Measurements from ENCODE around the gene NME3.

NME3 gene

GRCh38 chr16:1793578-1794220, 22.4 kb upstream of the NME3 start, which contains the start of gene IGFALS:
TSS of gene IGFALS (minus strand) at chr16:1793705. CDS start at chr16:1793652, 53 bp downstream.
- no peak for DNase-seq (ENCODE audit: low spot score)

DNA sequence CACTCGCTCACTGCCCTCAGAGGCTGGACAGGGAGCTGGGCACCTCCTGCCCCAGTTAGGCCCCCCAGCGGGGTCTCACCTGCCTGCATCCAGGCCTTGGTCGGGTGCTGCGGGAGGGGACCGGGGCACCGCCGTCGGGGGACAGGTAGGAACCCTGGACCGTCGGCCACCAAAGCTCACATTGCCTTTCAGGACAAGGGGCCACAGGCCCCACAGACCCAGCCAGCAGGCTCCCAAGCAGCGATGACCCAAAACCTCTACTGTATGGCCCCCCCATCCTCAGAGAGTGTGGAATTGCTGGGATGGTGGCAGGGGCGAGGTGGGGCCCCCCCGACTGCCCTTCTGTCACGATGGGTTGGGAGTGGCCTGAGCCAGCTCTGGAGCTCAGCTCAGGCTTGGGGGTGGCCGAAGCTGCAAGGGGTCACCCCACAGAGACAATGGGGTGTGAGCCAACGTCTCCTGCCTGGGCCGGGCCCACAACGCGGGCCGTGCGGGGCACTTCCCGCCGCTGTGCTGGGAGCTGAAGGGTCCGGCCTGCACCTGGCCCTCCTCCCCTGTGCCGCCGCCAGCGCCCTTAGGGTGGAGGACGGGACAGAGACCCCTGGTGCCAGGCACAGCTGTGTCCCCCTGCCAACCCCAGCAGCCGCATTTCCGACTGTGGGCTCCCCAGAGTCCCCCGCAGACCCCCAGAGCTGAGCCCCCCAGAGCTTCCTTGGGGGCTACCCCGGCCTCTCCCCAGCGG, 21.7 kb upstream of the NME3 start:
- DNase-seq (ENCODE audit: low spot score), result no peak

GRCh38 chr16:1791943-1792812, 20.8 kb upstream of the NME3 start:
- DNase-seq (ENCODE audit: low spot score), result no peak

- no peak for DNase-seq (ENCODE audit: low spot score)
Measured at GRCh38 chr16:1791256-1791942, 20.1 kb upstream of the NME3 start.

- no peak for DNase-seq (ENCODE audit: low spot score)
Measured at GRCh38 chr16:1790611-1791255, 19.4 kb upstream of the NME3 start.

GRCh38 chr16:1790261-1790610, 18.9 kb upstream of the NME3 start:
- DNase-seq (ENCODE audit: low spot score), result no peak

- DNase-seq (ENCODE audit: low spot score), result no peak
Measured at GRCh38 chr16:1789643-1790045, 18.3 kb upstream of the NME3 start.

DNA sequence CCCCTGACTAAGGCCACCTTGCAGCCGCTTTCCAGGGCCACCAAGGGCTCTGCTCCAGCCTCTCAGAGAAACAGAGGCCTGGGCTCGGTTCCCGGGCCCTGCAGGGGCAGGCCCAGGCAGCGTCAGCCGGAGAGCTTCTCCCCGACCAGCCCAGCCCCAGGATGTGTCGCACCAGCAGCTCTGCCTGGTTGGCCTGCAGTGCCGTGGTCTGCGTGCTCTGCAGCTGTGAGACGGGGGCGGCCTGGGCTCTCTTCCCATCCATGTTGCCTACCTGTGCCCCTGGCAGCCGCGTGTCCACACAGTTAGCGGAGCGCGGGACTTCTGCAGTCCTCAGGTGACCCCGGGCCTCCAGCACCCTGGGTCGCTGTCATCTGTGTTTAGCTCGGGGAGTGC, 17.4 kb upstream of the NME3 start:
- no peak for DNase-seq (ENCODE audit: low spot score)

DNA sequence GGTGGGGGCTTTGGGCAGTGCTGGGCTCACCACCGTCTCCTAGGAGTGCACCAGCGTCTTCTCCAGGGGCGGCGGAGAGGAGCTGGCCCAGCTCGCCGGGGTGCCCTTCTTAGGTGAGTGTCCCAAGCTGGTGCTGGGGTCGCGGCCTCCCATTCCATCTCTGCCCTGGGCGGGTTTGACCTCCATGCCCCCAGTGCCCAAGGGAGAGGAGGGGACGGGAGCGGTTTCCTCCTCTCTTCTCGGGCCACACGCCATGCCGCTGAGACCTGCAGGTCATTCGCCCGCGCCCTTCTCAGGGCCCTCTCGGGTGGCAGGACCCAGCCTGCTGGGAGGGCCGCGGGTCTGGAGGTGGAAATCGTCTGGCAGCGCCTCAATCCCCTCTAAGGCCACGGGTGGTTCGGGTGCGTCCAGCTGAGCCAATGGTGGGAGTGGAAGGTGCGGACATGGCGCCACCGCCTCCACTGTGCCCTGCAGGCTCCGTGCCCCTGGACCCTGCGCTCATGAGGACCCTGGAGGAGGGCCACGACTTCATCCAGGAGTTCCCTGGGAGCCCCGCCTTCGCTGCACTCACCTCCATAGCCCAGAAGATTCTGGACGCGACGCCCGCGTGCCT, 16.9 kb upstream of the NME3 start:
- DNase-seq (ENCODE audit: low spot score), result no peak

GRCh38 chr16:1787322-1788094, 16.2 kb upstream of the NME3 start:
- no peak for DNase-seq (ENCODE audit: low spot score)

DNA sequence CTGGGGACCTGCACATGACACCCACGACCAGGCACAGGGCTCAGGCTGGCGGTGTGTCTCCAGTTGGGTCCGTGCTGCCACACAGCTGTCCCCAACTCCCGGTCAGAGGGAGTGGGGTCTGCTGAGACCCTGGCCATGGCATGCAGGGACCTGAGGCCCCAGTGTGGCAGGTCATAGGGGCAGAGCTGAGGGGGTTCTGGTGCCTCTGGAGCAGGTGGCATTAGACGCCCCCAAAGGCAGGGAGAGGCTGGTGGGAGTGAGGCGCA, 15.6 kb upstream of the NME3 start:
- no peak for DNase-seq (ENCODE audit: low spot score)

DNA sequence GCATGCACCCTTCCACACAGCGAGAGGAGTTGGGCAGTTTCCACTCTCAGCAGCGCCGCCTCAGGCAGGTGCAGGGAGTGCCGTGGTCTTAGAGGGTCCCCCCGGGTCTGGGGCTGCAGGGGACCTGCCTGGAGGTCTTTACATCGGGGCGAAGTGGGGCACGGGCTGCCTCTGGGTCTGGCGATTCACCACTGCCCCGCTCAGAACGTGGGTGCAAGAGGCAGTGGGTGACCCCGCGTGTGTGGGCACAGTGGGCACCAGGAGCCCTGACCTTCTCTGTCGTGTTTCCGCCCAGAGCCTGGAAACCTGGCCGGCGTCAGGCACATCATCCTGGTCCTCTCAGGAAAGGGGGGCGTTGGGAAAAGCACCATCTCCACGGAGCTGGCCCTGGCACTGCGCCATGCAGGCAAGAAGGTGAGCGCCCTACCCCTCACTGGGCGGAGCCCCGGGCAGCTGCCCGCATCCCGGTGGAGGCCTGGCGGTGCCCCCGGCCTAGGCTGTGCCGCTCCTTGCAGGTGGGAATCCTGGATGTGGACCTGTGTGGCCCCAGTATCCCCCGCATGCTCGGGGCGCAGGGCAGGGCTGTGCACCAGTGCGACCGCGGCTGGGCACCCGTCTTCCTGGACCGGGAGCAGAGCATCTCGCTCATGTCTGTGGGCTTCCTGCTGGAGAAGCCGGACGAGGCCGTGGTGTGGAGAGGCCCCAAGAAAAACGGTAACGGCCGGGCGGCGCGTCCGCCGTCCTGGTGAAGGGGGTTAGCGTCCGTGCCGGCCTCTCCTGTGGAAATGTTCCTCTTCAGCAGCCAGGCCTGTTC, 15.1 kb upstream of the NME3 start:
- DNase-seq (ENCODE audit: low spot score), result no peak

GRCh38 chr16:1785846-1786170, 14.5 kb upstream of the NME3 start:
- DNase-seq (ENCODE audit: low spot score), result no peak

GRCh38 chr16:1784977-1785845, 13.9 kb upstream of the NME3 start:
- DNase-seq (ENCODE audit: low spot score), result no peak

GRCh38 chr16:1782408-1783264, 11.3 kb upstream of the NME3 start, which contains the start of the genes NUBP2 and SPSB3:
TSS of gene NUBP2 (plus strand) at chr16:1782960. CDS start at chr16:1783021, 61 bp downstream.
TSS of gene SPSB3 (minus strand) at chr16:1782571. CDS start at chr16:1781483, 1,088 bp downstream.
- peak; percentile 100 for DNase-seq (ENCODE audit: low spot score)

DNA sequence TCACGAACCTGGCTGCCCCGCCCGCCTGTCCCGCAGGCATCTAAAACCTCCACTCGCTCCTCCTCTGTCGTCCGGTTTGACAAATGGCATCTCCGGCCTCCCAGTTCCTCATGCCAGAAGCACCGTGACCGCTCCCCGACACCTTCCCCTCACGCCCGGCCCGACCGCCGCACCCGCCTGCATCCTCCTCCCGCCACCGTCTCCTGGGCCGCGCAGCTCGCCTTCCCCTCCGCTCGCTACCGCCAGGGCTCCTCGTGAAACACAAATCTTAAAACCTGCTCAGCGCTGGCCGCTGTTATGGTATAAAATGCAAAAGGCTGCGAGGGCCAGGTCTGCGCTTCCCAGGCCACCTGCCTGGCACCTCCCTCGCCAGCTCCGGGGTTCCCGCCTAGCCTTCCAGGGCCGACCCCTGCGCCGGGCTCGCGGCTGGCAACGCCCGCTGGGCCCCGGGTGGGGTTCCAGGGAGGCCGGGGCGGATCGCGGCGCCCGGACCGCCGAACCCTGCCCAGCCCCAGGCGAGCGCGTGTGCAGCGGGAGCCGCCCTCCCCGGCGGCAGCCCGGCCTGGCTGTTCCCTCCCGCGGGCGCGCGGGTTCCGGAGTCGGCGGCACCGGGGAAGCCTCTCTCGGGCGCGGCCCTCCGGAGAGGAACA, 10.5 kb upstream of the NME3 start:
- DNase-seq (ENCODE audit: low spot score), result no peak

GRCh38 chr16:1781254-1781653, 9.9 kb upstream of the NME3 start:
- DNase-seq (ENCODE audit: low spot score), result no peak

Measured in SK-N-DZ (cell line).